ENCODE measurements around the gene PPP2R3C.

Gene PPP2R3C

DNA sequence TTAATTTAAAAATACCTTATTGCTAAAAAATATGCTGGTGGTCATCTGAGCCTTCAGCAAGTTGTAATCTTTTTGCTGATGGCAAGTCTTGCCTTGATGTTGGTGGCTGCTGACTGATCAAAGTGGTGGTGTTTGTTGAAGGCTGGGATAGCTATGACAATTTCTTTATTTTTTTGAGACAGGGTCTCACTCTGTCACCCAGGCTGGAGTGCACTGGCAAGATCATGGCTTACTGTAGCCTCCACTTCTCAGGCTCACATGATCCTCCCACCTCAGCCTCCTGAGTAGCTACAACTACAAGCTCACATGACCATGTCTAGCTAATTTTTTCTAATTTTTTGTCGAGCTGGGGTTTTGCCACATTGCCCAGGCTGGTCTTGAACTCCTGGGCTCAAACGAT is 25.4 kb upstream of the PPP2R3C start:
- no peak overlapping the region for H3K27ac ChIP-seq (ENCODE audit: low read depth, low read length)
- H3K79me2 ChIP-seq (ENCODE audit: control insufficient read depth, low read length), result peaks cover 5% of the 10 kb centered on the region
- no peaks in the 10 kb centered on the region for H3K9me2 ChIP-seq (replicated peaks; ENCODE audit: control insufficient read depth, low read length)
- no peak for TF ChIP-seq EZH2phosphoT487 (IDR thresholded peaks at IDR 0.05; ENCODE audit: borderline replicate concordance, low read length)
- TF ChIP-seq, protein P1, sequence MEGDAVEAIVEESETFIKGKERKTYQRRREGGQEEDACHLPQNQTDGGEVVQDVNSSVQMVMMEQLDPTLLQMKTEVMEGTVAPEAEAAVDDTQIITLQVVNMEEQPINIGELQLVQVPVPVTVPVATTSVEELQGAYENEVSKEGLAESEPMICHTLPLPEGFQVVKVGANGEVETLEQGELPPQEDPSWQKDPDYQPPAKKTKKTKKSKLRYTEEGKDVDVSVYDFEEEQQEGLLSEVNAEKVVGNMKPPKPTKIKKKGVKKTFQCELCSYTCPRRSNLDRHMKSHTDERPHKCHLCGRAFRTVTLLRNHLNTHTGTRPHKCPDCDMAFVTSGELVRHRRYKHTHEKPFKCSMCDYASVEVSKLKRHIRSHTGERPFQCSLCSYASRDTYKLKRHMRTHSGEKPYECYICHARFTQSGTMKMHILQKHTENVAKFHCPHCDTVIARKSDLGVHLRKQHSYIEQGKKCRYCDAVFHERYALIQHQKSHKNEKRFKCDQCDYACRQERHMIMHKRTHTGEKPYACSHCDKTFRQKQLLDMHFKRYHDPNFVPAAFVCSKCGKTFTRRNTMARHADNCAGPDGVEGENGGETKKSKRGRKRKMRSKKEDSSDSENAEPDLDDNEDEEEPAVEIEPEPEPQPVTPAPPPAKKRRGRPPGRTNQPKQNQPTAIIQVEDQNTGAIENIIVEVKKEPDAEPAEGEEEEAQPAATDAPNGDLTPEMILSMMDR (IDR thresholded peaks at IDR 0.05; ENCODE audit: low read depth, low read length, poor library complexity, severe bottlenecking), result no peak
- H3K36me3 ChIP-seq (ENCODE audit: control insufficient read depth, low read length), result peaks cover 8% of the 10 kb centered on the region; the same call in 1 of the 2 replicates
- H3K4me1 ChIP-seq (ENCODE audit: control insufficient read depth, low read length), result no peaks in the 10 kb centered on the region
- no peak overlapping the region for H3K4me3 ChIP-seq (ENCODE audit: low read length)
- H3K4me2 ChIP-seq (ENCODE audit: low read length), result no peak overlapping the region
- no peaks in the 10 kb centered on the region for H3K9me3 ChIP-seq (ENCODE audit: control insufficient read depth, insufficient read depth, low read length)
- H3F3A ChIP-seq (ENCODE audit: control insufficient read depth, insufficient read depth), result no peaks in the 10 kb centered on the region
- H4K20me1 ChIP-seq (ENCODE audit: control insufficient read depth, insufficient read depth, low read depth, low read length), result 0 out of 2 replicates have a peak, but pooled peaks cover 4% of the 10 kb centered on the region
- no peaks in the 10 kb centered on the region for H3K27me3 ChIP-seq (ENCODE audit: control insufficient read depth, low read length)

DNA sequence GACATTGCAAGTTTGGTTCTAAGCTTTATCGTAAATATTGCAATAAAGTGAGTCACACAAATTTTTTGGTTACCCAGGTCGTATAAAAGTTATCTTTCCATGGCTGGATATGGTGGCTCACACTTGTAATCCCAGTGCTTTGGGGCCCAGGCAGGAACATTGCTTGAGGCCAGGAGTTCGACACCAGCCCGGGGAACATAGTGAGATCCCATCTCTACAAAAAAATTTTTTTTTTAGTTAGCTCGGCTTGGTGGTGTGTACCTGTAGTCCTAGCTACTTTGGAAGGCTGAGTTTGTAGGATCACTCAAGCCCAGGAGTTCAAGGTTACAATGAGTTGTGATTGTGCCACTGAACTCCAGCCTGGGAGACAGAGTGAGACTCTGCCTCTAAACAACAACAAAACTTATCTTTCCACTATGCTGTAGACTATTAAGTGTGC is 24.9 kb upstream of the PPP2R3C start:
- peaks cover 5% of the 10 kb centered on the region for H3K79me2 ChIP-seq (ENCODE audit: control insufficient read depth, low read length)
- no peak overlapping the region for H3K4me2 ChIP-seq (ENCODE audit: low read length)
- H4K20me1 ChIP-seq (ENCODE audit: control insufficient read depth, insufficient read depth, low read depth, low read length), result 0 out of 2 replicates have a peak, but pooled peaks cover 4% of the 10 kb centered on the region
- H3K4me1 ChIP-seq (ENCODE audit: control insufficient read depth, low read length), result no peaks in the 10 kb centered on the region
- no peak overlapping the region for H3K4me3 ChIP-seq (ENCODE audit: low read length)
- H3K27ac ChIP-seq (ENCODE audit: low read depth, low read length), result no peak overlapping the region
- H3K9me3 ChIP-seq (ENCODE audit: control insufficient read depth, insufficient read depth, low read length), result no peaks in the 10 kb centered on the region
- H3F3A ChIP-seq (ENCODE audit: control insufficient read depth, insufficient read depth), result no peaks in the 10 kb centered on the region
- H3K36me3 ChIP-seq (ENCODE audit: control insufficient read depth, low read length), result peaks cover 8% of the 10 kb centered on the region; the same call in 1 of the 2 replicates
- no peaks in the 10 kb centered on the region for H3K9me2 ChIP-seq (replicated peaks; ENCODE audit: control insufficient read depth, low read length)
- H3K27me3 ChIP-seq (ENCODE audit: control insufficient read depth, low read length), result no peaks in the 10 kb centered on the region
- TF ChIP-seq EZH2phosphoT487 (IDR thresholded peaks at IDR 0.05; ENCODE audit: borderline replicate concordance, low read length), result no peak
- TF ChIP-seq, protein P1 (IDR thresholded peaks at IDR 0.05; ENCODE audit: low read depth, low read length, poor library complexity, severe bottlenecking), result no peak

DNA sequence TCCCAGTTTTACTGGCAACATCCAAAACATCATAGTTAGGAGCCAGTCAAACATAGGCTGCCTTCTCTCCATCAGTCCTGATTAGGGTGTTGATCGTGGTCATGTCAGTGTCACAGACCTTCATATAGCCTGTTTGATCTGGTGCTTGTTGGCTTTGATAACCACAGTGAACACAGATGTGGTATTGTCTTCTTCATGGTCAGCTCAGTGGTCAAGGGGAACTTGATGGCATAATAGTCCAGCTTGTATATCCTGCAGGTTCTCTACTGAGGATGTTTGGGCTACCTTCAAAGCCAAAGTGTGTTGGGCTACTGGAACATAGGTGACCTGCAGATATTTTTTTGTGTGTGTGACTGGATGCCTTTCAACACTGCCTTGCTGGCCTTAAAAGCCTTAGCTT is 22.2 kb upstream of the PPP2R3C start:
- H3K4me1 ChIP-seq (ENCODE audit: control insufficient read depth, low read length), result no peaks in the 10 kb centered on the region
- 0 out of 2 replicates have a peak, but pooled peaks cover 4% of the 10 kb centered on the region for H4K20me1 ChIP-seq (ENCODE audit: control insufficient read depth, insufficient read depth, low read depth, low read length)
- no peaks in the 10 kb centered on the region for H3K27me3 ChIP-seq (ENCODE audit: control insufficient read depth, low read length)
- no peak for TF ChIP-seq EZH2phosphoT487 (IDR thresholded peaks at IDR 0.05; ENCODE audit: borderline replicate concordance, low read length)
- TF ChIP-seq, protein P1 (IDR thresholded peaks at IDR 0.05; ENCODE audit: low read depth, low read length, poor library complexity, severe bottlenecking), result no peak
- H3K79me2 ChIP-seq (ENCODE audit: control insufficient read depth, low read length), result peaks cover 10% of the 10 kb centered on the region
- H3K36me3 ChIP-seq (ENCODE audit: control insufficient read depth, low read length), result peaks cover 11% of the 10 kb centered on the region; the same call in 1 of the 2 replicates
- no peaks in the 10 kb centered on the region for H3K9me3 ChIP-seq (ENCODE audit: control insufficient read depth, insufficient read depth, low read length)
- no peak overlapping the region for H3K4me3 ChIP-seq (ENCODE audit: low read length)
- H3K9me2 ChIP-seq (replicated peaks; ENCODE audit: control insufficient read depth, low read length), result no peaks in the 10 kb centered on the region
- H3K4me2 ChIP-seq (ENCODE audit: low read length), result no peak overlapping the region
- no peaks in the 10 kb centered on the region for H3F3A ChIP-seq (ENCODE audit: control insufficient read depth, insufficient read depth)
- H3K27ac ChIP-seq (ENCODE audit: low read depth, low read length), result no peak overlapping the region

Data from DOHH2 (cell line).